H9 (cell line): ENCODE data around the gene MKI67. TPM values are rescaled to one million over a fixed set of nuclear protein-coding genes. Genes with fewer than 3 reads are reported as not detected.

Source experiments
- DNase-seq: peaks from one replicate; pipeline ENCODE4 v3.0.0-alpha.2; 2017
- H2AFZ ChIP-seq: one replicate; pipeline ENCODE4 v1.6.1; 2013; ENCODE audit warnings: mild to moderate bottlenecking, low read length, control low read depth, moderate library complexity
- H2AK5ac ChIP-seq: 2 replicates; pipeline ENCODE4 v1.6.1; 2013; ENCODE audit warnings: low read length, control low read depth, mixed read lengths; ENCODE audit not compliant: insufficient read length
- H2BK120ac ChIP-seq: one replicate; pipeline ENCODE4 v1.6.1; 2013; ENCODE audit warnings: low read depth, mild to moderate bottlenecking, low read length, control low read depth, inconsistent platforms; ENCODE audit not compliant: poor library complexity, severe bottlenecking
- H2BK12ac ChIP-seq: 2 replicates; pipeline ENCODE4 v1.6.1; 2013; ENCODE audit warnings: low read length, control low read depth, mixed read lengths, low read depth; ENCODE audit not compliant: insufficient read length
- H2BK15ac ChIP-seq: 2 replicates; pipeline ENCODE4 v1.6.1; 2013; ENCODE audit warnings: low read depth, low read length, control low read depth
- H2BK20ac ChIP-seq: one replicate; pipeline ENCODE4 v1.6.1; 2013; ENCODE audit warnings: low read depth, mild to moderate bottlenecking, low read length, control low read depth, inconsistent platforms; ENCODE audit not compliant: poor library complexity, severe bottlenecking
- H2BK5ac ChIP-seq: 2 replicates; pipeline ENCODE4 v1.6.1; 2013; ENCODE audit warnings: low read length, control low read depth, mixed read lengths; ENCODE audit not compliant: insufficient read length
- H3K14ac ChIP-seq: 2 replicates; pipeline ENCODE4 v1.6.1; 2013; ENCODE audit warnings: low read length, control low read depth; ENCODE audit not compliant: insufficient read depth
- H3K18ac ChIP-seq: 2 replicates; pipeline ENCODE4 v1.6.1; 2013; ENCODE audit warnings: low read depth, mild to moderate bottlenecking, mixed read lengths, low read length, control low read depth; ENCODE audit not compliant: insufficient read length
- H3K23ac ChIP-seq: 2 replicates; pipeline ENCODE4 v1.6.1; 2013; ENCODE audit warnings: low read length, control low read depth, mixed read lengths, low read depth; ENCODE audit not compliant: insufficient read length
- H3K23me2 ChIP-seq: 2 replicates; pipeline ENCODE4 v1.6.1; 2013; ENCODE audit warnings: low read depth, mild to moderate bottlenecking, mixed read lengths, low read length, control low read depth; ENCODE audit not compliant: insufficient read length, poor library complexity, severe bottlenecking
- H3K27ac ChIP-seq: 2 replicates; pipeline ENCODE4 v1.5.1; 2013; ENCODE audit warnings: low read length, control low read depth, mixed read lengths, low read depth; ENCODE audit not compliant: insufficient read length
- H3K27me3 ChIP-seq: 2 replicates; pipeline ENCODE4 v1.6.1; 2013; ENCODE audit warnings: low read length, control low read depth, inconsistent platforms; ENCODE audit not compliant: insufficient read depth
- H3K4ac ChIP-seq: 2 replicates; pipeline ENCODE4 v1.6.1; 2013; ENCODE audit warnings: low read depth, mild to moderate bottlenecking, control low read depth, inconsistent platforms, low read length, moderate library complexity
- H3K4me1 ChIP-seq: 2 replicates; pipeline ENCODE4 v1.6.1; 2013; ENCODE audit warnings: low read length, control low read depth, inconsistent platforms; ENCODE audit not compliant: insufficient read depth
- H3K4me2 ChIP-seq: 2 replicates; pipeline ENCODE4 v1.6.1; 2013; ENCODE audit warnings: low read length, control low read depth, mixed read lengths; ENCODE audit not compliant: insufficient read length, insufficient read depth
- H3K56ac ChIP-seq: 2 replicates; pipeline ENCODE4 v1.6.1; 2013; ENCODE audit warnings: low read depth, mild to moderate bottlenecking, mixed read lengths, low read length, control low read depth; ENCODE audit not compliant: insufficient read length
- H3K79me1 ChIP-seq: 2 replicates; pipeline ENCODE4 v1.6.1; 2013; ENCODE audit warnings: low read depth, mild to moderate bottlenecking, moderate library complexity, low read length, control low read depth, inconsistent platforms; ENCODE audit not compliant: insufficient read depth, poor library complexity, severe bottlenecking
- H3K79me2 ChIP-seq: 2 replicates; pipeline ENCODE4 v1.6.1; 2013; ENCODE audit warnings: low read length, control low read depth, inconsistent platforms; ENCODE audit not compliant: insufficient read depth
- H3K9ac ChIP-seq: 2 replicates; pipeline ENCODE4 v1.6.1; 2013; ENCODE audit warnings: low read length, control low read depth, mixed read lengths; ENCODE audit not compliant: insufficient read length; ENCODE audit errors: extremely low read depth
- H3K9me3 ChIP-seq: one replicate; pipeline ENCODE4 v1.6.1; 2013; ENCODE audit warnings: low read depth, low read length, inconsistent platforms; ENCODE audit not compliant: control insufficient read depth
- H3T11ph ChIP-seq: one replicate; pipeline ENCODE4 v1.6.1; 2013; ENCODE audit warnings: mild to moderate bottlenecking, low read length, control low read depth, inconsistent platforms
- H4K20me1 ChIP-seq: one replicate; pipeline ENCODE4 v1.6.1; 2013; ENCODE audit not compliant: control insufficient read depth, insufficient read length, insufficient read depth
- H4K5ac ChIP-seq: 2 replicates; pipeline ENCODE4 v1.6.1; 2013; ENCODE audit warnings: low read depth, mild to moderate bottlenecking, mixed read lengths, low read length, control low read depth; ENCODE audit not compliant: insufficient read length
- H4K8ac ChIP-seq: replicated peaks from 2 replicates; pipeline ENCODE4 v1.6.1; 2013; ENCODE audit warnings: low read length, control low read depth, mixed read lengths, low read depth; ENCODE audit not compliant: insufficient read length
- H4K91ac ChIP-seq: 2 replicates; pipeline ENCODE4 v1.6.1; 2013; ENCODE audit warnings: low read depth, mild to moderate bottlenecking, moderate library complexity, mixed read lengths, low read length, control low read depth; ENCODE audit not compliant: insufficient read length
- H3K27ac Mint-ChIP-seq, 3 experiments: 2 replicates in 2 of 3; 3 replicates in 1 of 3; pipeline ENCODE4 v1.8.0; 2020 to 2021; ENCODE audit warnings: mixed read lengths in 3 of 3, mild to moderate bottlenecking in 1 of 3, moderate library complexity in 1 of 3
- H3K27me3 Mint-ChIP-seq: 2 replicates; pipeline ENCODE4 v1.8.0; 2021; ENCODE audit warnings: low read depth, mild to moderate bottlenecking, moderate library complexity, mixed read lengths
- H3K36me3 Mint-ChIP-seq, 3 experiments: 2 replicates in 2 of 3; 3 replicates in 1 of 3; pipeline ENCODE4 v1.8.0; 2020 to 2021; ENCODE audit warnings: low read depth in 3 of 3, mixed read lengths in 3 of 3; ENCODE audit not compliant: insufficient read depth in 1 of 3
- H3K4me1 Mint-ChIP-seq, 2 experiments: 2 replicates each; pipeline ENCODE4 v1.8.0; 2020; ENCODE audit warnings: mixed read lengths in 2 of 2
- H3K4me3 Mint-ChIP-seq, 2 experiments: 2 replicates in 1 of 2; 3 replicates in 1 of 2; pipeline ENCODE4 v1.8.0; 2020 to 2021; ENCODE audit warnings: mild to moderate bottlenecking in 2 of 2, mixed read lengths in 2 of 2, moderate library complexity in 1 of 2
- H3K9me3 Mint-ChIP-seq, 2 experiments: 2 replicates in 1 of 2; 3 replicates in 1 of 2; pipeline ENCODE4 v1.8.0; 2020; ENCODE audit warnings: mild to moderate bottlenecking in 2 of 2, mixed read lengths in 2 of 2, moderate library complexity in 1 of 2
- CTCF ChIP-seq: fragments of 200-600 bp; sonication (generic); conservative IDR thresholded peaks from 3 replicates; pipeline ENCODE4 v1.8.0; 2021; ENCODE audit warnings: antibody characterized with exemption, mild to moderate bottlenecking
- WGBS: extraction: QIAGEN DNeasy Blood & Tissue Kit; methylation state at CpG from one replicate; pipeline ENCODE4 v1.1.7; 2013; ENCODE audit warnings: missing lambda C conversion rate, low lambda C conversion rate, mixed read lengths; ENCODE audit not compliant: insufficient read length; ENCODE audit errors: extremely low coverage; 5-methylcytosine and 5-hydroxymethylcytosine counted together
- total RNA-seq: library from RNA; stranded (reverse); gene quantifications from 2 replicates; pipeline ENCODE4 v1.2.1, GENCODE V29; 2021

MKI67 gene
- total RNA-seq, 1 experiment from 2014 or later = 108 TPM

DNA sequence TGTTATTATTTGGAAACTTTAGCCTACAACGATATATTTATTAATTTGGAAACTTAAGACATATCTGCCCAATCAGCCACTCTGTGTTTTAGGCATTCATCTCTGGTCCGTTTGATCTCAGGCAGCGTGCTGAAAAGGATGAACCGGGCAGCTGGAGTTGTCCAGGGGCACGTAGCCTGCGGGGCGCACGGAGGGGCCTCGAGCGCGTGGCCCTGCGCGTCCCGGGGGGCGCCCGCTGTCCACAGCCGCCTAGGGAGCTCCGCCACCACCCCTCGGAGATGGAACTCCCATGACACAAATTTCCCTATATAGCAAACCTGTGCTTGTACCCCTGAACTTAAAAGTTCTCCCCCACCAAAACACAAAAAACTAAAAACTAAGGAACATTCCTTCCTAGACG lies 24.3 kb upstream of the MKI67 start:
- Mint-ChIP-seq H3K36me3 (no peaks in the 10 kb centered on the region), H3K4me1 (peaks cover 12 to 14% of the 10 kb centered on the region in 2 experiments), H3K27ac (no peak overlapping the region), H3K9me3 (peaks cover 0 to 2% of the 10 kb centered on the region in 2 experiments; a peak in 1 of 5 replicates), H3K4me3 (peak overlapping the region; percentile 66 to 75), H3K27me3 (peaks cover 46% of the 10 kb centered on the region)
- Histone ChIP-seq H3K23me2 (no peaks in the 10 kb centered on the region), H3K4me2 (peak overlapping the region; percentile 55), H2BK120ac (no peak overlapping the region), H3K9ac (no peak overlapping the region), H3K79me1 (no peaks in the 10 kb centered on the region), H4K5ac (no peak overlapping the region), H3K14ac (no peak overlapping the region), H4K20me1 (no peaks in the 10 kb centered on the region), H3K56ac (no peak overlapping the region), H4K8ac (no peak overlapping the region), H3K4ac (no peak overlapping the region), H2BK15ac (no peak overlapping the region), H3K27ac (no peak overlapping the region), H3T11ph (no peak overlapping the region), H2AFZ (no peak overlapping the region), H2AK5ac (no peak overlapping the region), H3K27me3 (no peaks in the 10 kb centered on the region), H3K79me2 (no peaks in the 10 kb centered on the region), H3K18ac (no peak overlapping the region), H2BK20ac (no peak overlapping the region), H3K23ac (no peak overlapping the region), H2BK12ac (no peak overlapping the region), H4K91ac (no peak overlapping the region), H3K9me3 (no peaks in the 10 kb centered on the region), H3K4me1 (no peaks in the 10 kb centered on the region), H2BK5ac (no peak overlapping the region)
- no CpG with 5 or more reads among the region's 20 CpGs for WGBS
- no peak for TF ChIP-seq CTCF
- DNase-seq = no peak
